ENCODE data around the gene PCAT7.
A peak's percentile ranks its signal among the peaks of the same experiment; 100 is the strongest.

Gene PCAT7

DNA sequence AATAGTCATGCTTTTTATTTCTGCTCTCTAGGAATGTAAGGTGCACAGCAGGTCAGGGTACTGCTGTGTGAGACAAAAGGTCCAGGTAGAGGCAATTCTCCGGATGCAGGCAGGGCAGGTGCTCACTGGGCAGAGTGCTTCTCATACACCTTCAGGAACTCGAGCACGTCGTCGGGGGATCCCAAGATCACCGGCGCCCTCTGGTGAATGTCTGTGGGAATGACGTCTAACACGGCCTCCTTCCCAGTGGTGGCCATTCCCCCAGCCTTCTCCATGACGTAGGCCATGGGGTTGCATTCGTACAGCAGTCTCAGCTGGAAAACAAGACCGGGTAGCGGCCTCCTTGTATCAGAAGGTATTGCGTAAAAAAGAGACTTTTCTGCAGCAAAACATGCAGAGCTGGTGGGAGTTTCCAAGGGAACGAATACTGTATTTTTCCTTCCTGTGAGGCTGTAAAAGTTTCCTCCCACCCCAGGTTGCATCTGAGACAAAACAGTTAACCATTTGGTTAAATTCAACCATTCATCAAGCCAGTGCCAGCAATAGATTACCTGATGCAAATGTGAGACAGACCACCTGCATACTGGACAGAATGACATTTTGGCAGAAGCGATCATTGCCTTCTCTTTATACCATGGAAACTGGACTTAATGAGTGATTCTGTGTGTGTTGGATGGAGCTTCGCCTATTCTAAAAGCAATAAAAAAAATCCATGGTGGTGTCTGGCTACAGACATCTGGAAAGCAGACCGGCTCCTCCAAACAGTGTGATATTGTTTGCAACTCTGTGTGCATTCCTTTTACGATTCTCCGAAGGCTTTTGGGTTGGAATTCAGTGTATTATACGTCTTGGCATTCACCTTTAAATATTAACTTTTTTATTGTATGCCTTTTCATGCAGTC is 48.6 kb downstream of the PCAT7 start:
- no peaks in the 10 kb centered on the region for H3K9me3 Mint-ChIP-seq
- peak overlapping the region; percentile 69 for H3K27ac Mint-ChIP-seq
- H3K4me3 Mint-ChIP-seq = no peak overlapping the region
- peak; percentile 78 to 84 for ATAC-seq (replicated peaks)
- DNase-seq = peak; percentile 49
- H3K4me1 Mint-ChIP-seq = peaks cover 5 to 8% of the 10 kb centered on the region in 2 donors
- H3K36me3 Mint-ChIP-seq = peaks cover 0 to 4% of the 10 kb centered on the region in 2 donors
- H3K27me3 Mint-ChIP-seq = peaks cover 9 to 20% of the 10 kb centered on the region in 2 donors

DNA sequence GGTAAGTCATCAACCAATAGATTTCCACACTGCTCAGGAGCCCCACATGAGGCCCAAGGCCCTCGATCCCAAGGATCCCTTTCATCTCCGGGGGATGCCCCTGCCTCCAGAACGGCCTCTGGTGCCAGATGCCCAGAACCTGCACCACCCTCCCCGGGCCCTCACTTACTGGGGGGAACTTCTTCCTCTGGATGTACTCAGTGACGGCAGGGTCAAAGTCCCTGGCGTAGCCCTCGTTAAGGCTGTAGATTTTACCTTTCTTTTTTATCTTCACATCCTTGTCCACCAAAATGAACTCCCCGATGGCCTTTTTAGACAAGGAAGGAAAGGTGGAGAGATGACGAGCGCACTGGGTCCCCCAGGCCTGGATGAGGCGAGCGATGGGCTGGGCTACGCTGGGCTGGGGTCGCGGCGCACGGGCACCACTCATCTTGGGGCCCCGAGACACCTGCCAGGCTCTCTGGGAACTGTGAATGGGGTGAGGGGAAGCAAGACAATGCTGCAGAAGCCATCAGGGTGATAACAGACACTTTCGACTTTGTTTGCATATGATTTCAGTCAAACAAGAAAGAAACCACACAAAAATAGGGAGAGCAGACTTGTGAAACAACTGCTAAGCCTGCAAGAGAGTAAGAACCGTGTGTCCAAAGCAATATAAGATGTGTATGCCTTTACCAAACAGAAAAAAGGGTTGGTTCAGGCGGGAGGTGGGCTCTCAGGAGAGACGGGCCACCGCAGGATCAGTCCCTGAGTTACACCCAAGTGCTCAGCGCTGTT is 52.0 kb downstream of the PCAT7 start:
- DNase-seq (no peak), ATAC-seq (replicated peaks) (no peak)
- Mint-ChIP-seq H3K27ac (no peak overlapping the region), H3K27me3 (peaks cover 17 to 20% of the 10 kb centered on the region in 2 donors), H3K4me1 (peaks cover 7 to 8% of the 10 kb centered on the region in 2 donors), H3K9me3 (no peaks in the 10 kb centered on the region), H3K4me3 (no peak overlapping the region), H3K36me3 (peaks cover 0 to 8% of the 10 kb centered on the region in 2 donors)

DNA sequence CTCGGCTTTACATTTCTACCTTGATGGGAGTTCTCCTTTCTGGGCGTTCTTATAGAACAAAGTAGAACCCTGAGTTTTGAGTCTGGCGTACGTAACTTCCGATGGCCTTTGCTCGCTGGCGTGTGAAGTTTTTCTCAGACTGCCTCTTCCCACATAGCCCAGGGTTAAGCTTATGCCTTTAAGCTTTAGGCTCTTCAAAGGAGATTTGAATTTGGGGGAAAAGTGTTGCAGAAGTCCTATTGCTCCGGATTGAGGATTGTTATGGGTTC is 52.5 kb downstream of the PCAT7 start:
- Mint-ChIP-seq H3K27ac (no peak overlapping the region), H3K4me1 (peaks cover 7 to 8% of the 10 kb centered on the region in 2 donors), H3K36me3 (peaks cover 0 to 8% of the 10 kb centered on the region in 2 donors), H3K27me3 (peaks cover 20 to 21% of the 10 kb centered on the region in 2 donors), H3K9me3 (no peaks in the 10 kb centered on the region), H3K4me3 (no peak overlapping the region)
- ATAC-seq (replicated peaks) = no peak
- DNase-seq = no peak

DNA sequence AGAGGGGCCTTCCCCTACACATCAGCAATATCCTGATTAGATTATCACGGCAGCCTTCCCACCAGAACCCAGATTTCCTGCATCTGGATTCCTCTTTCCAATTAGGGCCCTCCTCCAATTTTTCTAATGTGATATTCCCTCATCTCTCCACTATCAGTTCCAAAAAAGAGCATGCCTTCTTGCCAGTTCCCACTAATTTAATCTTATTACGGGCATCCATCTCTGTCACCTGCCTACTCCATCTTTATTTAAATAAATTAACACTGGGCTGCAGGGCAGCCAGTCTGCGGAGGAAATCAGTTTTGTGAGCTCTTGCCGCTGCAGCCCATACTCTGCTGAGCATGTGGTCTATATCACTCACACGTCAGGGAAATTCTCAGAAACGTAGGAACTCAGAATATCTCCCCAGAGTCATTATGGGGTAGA is 55.3 kb downstream of the PCAT7 start:
- Mint-ChIP-seq H3K36me3 (peaks cover 0 to 8% of the 10 kb centered on the region in 2 donors), H3K4me3 (no peak overlapping the region), H3K27me3 (peaks cover 25 to 31% of the 10 kb centered on the region in 2 donors), H3K9me3 (no peaks in the 10 kb centered on the region), H3K4me1 (peaks cover 0 to 2% of the 10 kb centered on the region in 2 donors), H3K27ac (no peak overlapping the region)
- ATAC-seq (replicated peaks) = peak in 1 of 2 donors; percentile 23
- no peak for DNase-seq

DNA sequence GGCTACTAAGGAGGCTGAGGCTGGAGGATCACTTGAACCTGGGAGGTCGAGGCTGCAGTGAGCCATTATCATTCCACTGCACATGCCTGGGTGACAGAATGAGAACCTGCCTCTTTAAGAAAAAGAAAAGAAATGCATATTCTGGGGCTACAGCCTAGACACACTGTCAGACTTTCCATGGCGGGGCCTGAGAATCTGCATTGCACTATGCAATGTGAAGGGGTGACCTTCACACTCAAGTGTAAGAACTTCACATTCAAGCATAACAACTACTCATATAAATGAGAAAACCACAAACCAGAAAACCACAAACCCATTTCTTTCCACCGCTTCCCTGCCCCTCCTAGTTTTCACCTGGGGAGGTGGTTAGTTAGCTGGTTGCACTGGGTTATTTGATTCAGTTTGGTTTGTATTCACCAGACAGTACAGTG is 56.8 kb downstream of the PCAT7 start:
- peaks cover 20 to 32% of the 10 kb centered on the region in 2 donors for H3K27me3 Mint-ChIP-seq

DNA sequence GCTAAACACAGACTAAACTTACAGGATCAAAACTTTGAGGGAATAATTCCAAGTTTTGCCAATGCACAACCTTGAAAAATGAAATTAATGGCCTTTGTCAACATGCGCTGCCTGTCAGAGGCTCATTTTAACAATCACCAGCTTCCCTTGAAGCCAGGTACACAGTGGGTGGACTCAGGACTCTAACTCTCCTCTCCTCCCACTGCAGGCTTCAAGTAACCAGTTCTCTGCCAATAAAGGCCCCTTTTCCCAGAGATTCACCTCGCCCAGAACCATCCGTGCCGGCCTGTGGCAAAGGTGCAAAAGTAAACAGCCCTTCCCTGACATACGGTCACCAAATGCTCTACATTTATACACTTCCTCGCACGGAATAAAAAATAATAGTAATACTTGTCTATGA is 57.2 kb downstream of the PCAT7 start:
- no peaks in the 10 kb centered on the region for H3K9me3 Mint-ChIP-seq
- no peak overlapping the region for H3K27ac Mint-ChIP-seq
- H3K4me3 Mint-ChIP-seq = no peak overlapping the region
- ATAC-seq (replicated peaks) (peak in 1 of 2 donors; percentile 29), DNase-seq (no peak)
- H3K4me1 Mint-ChIP-seq = peaks cover 0 to 2% of the 10 kb centered on the region in 2 donors
- peaks cover 16 to 31% of the 10 kb centered on the region in 2 donors for H3K27me3 Mint-ChIP-seq
- H3K36me3 Mint-ChIP-seq = peaks cover 0 to 8% of the 10 kb centered on the region in 2 donors

More for the DNA sequence above, 56.8 kb downstream of the PCAT7 start:
- Mint-ChIP-seq H3K9me3 (no peaks in the 10 kb centered on the region), H3K4me1 (peaks cover 0 to 2% of the 10 kb centered on the region in 2 donors), H3K36me3 (peaks cover 0 to 8% of the 10 kb centered on the region in 2 donors), H3K27ac (no peak overlapping the region), H3K4me3 (no peak overlapping the region)
- ATAC-seq (replicated peaks) = peak; percentile 49 to 83
- peak; percentile 38 for DNase-seq

DNA sequence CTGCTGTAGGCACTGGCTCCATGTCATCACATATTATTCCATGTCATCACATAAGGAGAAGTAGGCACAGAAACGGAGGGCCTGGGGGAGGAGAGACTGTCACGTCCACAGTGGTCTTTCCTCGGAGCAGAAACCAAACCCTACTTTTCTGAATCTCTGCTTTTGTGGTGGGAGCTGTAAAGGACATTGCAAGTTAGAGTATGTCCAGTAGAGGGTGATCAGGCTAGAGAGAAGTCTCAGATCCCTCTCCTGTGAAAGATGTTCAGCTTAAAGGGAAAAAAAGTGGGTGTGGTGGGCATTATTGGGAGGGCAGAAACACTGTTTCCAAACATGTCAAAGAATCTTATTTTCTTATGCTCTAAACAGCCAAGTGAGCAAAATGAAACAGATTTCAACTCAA is 58.1 kb downstream of the PCAT7 start:
- ATAC-seq (replicated peaks) (no peak), DNase-seq (no peak)
- H3K27ac Mint-ChIP-seq = no peak overlapping the region
- peaks cover 0 to 2% of the 10 kb centered on the region in 2 donors for H3K4me1 Mint-ChIP-seq
- peaks cover 0 to 8% of the 10 kb centered on the region in 2 donors for H3K36me3 Mint-ChIP-seq
- H3K9me3 Mint-ChIP-seq = no peaks in the 10 kb centered on the region
- peaks cover 10 to 26% of the 10 kb centered on the region in 2 donors for H3K27me3 Mint-ChIP-seq
- H3K4me3 Mint-ChIP-seq = no peak overlapping the region

DNA sequence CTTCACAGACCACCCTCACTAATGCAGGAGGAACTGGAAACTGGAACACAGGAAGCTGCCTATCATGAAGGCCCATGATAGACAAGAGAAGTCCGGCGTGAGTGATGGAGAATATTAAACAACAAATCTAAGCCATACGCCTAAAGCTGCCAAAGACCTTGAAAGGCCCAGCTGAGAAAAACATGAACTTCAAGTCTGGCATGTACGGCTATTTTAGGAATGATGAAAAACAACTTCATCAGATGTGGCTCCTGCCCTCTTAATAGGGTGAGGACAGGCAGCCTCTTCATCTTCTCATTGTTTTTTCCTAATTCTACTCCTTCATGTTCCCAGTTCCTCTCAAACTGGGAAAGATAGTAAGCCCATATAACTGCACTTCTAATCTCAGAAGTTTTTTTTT is 64.1 kb downstream of the PCAT7 start:
- H3K27ac Mint-ChIP-seq = no peak overlapping the region
- peaks cover 0 to 3% of the 10 kb centered on the region in 2 donors for H3K36me3 Mint-ChIP-seq
- no peaks in the 10 kb centered on the region for H3K9me3 Mint-ChIP-seq
- H3K4me1 Mint-ChIP-seq = no peaks in the 10 kb centered on the region
- H3K4me3 Mint-ChIP-seq = no peak overlapping the region
- DNase-seq (no peak), ATAC-seq (replicated peaks) (no peak)
- peaks cover 0 to 7% of the 10 kb centered on the region in 2 donors for H3K27me3 Mint-ChIP-seq
